Loucy (cell line): ENCODE data around the gene HIKESHI.

Experiments used
- EZH2phosphoT487 ChIP-seq: fragments of 200-600 bp; IDR thresholded peaks from 2 replicates; pipeline ENCODE4 v1.6.1; 2018; ENCODE audit warnings: antibody characterized with exemption, mild to moderate bottlenecking, moderate library complexity, borderline replicate concordance
- TF ChIP-seq, protein P1 (sequence below): fragments of 200-600 bp; sonication (generic); conservative IDR thresholded peaks from 2 replicates; pipeline ENCODE4 v1.5.1; 2014; ENCODE audit warnings: mild to moderate bottlenecking, antibody characterized with exemption, low read length

DNA sequence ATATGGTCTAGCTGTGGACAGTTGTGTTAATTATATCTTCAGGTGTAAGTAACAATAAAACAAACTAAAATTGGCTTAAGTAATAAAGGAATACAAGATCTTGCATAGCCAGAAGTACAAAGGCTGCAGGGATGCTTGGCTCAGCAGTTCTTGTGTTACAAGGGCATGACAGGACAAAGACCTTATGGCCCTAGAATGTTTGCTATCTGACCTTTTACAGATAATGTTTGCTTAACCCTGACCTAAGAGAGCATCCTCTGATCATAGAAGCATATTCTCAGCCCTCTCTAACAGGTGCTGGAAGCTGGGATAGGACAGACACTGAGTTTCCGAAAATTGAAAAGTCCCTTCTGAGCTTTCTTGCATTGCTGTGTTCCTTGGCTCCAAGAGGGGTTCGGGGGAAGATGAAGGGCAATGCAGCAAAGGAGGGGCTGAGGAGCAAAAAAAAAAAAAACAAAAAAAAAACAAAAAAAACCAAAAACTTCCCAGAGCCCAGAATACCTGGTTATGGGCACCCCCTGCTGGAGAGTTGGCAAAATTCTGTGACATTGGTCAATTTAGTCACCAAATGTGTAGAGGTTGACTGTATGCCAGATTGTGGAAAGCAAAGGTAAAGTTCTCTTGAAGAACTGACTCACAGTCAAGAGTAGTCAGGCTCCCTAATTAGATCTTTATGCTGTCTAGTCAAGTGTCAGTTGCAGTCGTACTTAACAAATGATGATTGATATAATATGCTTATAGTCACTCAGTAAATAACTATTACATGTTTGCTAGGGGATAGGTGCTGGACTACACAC lies 10.4 kb upstream of the HIKESHI start:
- TF ChIP-seq, protein P1, sequence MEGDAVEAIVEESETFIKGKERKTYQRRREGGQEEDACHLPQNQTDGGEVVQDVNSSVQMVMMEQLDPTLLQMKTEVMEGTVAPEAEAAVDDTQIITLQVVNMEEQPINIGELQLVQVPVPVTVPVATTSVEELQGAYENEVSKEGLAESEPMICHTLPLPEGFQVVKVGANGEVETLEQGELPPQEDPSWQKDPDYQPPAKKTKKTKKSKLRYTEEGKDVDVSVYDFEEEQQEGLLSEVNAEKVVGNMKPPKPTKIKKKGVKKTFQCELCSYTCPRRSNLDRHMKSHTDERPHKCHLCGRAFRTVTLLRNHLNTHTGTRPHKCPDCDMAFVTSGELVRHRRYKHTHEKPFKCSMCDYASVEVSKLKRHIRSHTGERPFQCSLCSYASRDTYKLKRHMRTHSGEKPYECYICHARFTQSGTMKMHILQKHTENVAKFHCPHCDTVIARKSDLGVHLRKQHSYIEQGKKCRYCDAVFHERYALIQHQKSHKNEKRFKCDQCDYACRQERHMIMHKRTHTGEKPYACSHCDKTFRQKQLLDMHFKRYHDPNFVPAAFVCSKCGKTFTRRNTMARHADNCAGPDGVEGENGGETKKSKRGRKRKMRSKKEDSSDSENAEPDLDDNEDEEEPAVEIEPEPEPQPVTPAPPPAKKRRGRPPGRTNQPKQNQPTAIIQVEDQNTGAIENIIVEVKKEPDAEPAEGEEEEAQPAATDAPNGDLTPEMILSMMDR: peak; percentile 92
- TF ChIP-seq EZH2phosphoT487: no peak
